NCI-H1092 treated with DMSO at 0.1 percent for 48 hours (cell line): ENCODE results near the gene NCF2.

Experiments
- DNase-seq: peaks from one replicate; lab custom pipeline; 2025; lab: John Stamatoyannopoulos, UW

NCF2 gene

GRCh38 chr1:183611021-183611420, 20.8 kb upstream of the NCF2 start:
- DNase-seq = no peak

DNA sequence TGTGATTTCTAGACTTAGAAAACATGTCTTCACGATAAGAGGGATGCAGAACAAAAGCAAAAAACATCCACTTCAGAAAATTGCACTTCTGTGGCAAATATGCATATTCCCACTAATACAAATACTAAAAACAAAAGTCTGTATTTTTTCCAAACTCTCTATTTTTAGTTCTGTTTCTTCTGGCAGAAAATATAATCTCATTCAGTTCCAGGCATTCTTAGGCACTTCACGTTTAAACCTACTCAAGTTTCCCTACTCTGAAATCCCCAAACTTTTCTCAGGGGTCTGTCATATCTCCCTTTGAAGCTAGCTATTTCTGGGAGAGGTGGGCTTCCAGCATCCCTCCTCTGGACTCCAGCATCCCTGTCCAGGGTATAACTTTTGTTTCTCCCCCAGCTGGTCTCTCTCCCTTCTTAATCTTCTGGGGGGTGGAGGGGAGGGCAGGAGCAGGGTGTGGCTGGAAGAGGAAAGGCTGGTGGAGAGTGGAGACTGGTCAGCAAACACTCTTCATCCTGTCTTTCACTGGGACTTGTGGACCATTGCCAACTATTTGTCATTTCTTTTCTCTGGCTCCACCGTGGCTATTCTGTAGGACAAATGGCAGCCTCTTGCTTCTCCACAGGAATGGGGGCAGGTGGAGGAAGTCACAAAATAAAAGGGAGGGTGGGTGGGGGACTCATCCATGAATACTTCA, 19.6 kb upstream of the NCF2 start:
- no peak for DNase-seq

DNA sequence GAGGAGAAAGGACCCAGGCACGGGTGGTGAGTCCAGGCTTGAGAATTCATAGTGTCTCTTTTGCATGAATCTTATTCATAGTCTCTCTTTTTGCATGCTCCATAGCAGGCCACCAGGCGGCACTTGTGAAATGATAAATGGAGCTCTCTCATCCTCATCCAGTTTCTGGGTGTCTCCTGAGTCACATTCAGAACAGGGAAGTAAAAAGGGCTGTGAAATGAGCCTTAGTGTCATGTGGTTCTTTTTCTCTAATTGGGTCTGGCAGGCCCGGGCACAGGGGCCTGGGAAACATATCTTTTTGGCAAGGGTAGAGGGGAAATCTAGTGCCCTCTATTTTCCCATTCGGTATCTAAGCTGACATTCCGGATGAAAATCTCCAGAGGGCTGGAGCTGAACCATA, 19.1 kb upstream of the NCF2 start:
- no peak for DNase-seq

DNA sequence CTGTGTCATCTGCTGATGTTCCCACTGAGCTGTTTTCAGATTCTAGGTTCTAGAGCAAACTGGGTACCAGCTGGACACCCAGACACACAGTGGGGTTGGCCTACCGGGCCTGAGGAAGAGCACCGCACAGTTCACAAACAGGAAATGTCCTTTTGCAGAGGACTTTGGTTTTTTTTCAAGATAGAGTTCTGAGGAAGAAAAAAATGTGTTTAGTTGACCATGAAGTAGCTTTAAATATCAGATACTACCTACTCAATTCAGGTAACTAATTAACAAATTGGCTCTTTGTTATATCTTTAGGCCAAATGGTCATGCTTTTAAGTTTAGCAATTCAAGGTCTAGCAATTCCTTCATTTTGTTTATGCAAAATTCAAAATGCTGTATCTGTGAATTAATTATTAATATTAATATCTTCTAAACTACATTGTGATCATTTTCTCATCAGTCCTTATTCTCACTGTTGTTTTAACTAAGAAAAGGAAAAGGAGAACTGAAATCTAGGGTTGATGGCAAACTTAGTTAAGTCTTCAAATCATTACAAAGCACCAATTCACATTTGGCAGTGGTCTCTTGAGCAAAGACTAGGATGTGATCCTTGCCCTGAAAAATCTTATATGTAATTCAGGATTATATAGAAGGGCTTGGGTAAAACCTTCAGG, 17.2 kb upstream of the NCF2 start:
- DNase-seq = no peak

DNA sequence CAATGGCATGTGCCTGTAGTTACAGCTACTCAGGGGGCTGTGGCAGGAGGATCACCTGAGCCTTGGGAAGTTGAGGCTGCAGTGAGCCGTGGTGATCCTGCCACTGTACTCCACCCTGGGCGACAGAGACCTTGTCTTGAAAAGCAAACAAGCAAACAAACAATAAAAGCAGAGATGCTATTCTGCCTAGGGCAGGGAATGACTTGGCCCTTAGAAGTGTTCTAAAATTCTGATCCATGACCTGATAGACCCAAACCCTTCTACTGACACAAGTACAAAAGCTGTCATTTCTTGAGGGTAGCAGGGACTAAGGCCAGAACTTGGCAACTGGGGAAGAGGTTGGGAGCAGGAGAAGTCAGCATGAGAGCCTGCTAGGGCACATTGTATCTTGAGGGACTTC, 15.6 kb upstream of the NCF2 start:
- DNase-seq = no peak

DNA sequence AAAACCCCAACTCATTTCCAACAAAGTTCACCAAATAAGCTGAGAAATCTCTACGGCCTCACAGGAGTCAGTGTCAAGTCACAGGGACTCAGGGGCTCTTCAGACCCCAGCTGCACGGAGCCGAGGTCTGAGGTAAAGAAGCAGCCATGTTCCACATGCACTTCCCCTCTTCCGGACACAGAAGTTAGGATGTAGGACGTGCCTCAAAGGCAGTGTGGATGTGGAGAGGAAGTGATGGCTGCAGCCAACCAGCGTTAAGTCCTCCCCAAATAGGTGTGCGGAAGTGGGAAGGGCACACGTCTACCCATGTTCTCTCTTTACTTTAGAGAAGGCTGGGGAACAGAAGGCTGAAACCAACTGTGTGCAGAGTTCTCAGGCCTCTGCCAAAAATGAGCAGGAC, 14.6 kb upstream of the NCF2 start:
- no peak for DNase-seq

DNA sequence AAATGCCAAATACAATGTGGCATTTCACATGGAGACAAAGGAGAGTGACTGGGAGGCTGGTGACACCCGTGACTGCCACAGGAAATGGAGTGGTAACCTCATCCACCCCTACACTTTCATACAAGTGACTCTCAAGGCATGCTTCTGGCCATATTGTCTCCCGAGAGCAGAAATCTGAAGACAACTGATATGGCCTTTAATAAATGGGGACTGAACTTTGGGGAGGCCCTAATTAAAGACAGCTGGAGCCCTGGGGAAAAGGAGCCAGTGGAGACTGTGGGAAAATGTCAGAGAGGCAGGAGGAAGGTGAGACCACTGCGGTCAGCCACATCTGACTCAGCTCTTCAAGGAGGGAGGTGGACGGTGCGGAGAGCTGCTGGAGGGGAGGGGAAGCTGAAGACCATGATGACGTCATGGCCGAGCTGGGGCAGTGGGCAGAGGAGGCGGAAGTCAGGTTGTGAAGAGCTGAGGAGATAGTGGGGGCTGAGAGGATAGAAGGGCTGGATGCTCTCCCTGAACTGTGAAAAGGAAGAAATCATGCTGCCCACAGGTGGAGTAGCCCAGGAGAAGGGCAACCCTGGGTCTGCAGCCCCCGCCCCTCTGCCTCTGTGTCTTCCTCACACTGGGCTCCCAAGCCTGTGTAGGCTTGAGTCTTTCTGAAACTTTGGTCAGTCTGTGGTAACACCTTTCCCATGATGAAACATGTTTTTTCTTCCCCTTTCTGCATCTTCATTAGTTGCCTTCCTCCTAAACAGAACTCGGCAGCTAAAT, 14.0 kb upstream of the NCF2 start:
- no peak for DNase-seq

DNA sequence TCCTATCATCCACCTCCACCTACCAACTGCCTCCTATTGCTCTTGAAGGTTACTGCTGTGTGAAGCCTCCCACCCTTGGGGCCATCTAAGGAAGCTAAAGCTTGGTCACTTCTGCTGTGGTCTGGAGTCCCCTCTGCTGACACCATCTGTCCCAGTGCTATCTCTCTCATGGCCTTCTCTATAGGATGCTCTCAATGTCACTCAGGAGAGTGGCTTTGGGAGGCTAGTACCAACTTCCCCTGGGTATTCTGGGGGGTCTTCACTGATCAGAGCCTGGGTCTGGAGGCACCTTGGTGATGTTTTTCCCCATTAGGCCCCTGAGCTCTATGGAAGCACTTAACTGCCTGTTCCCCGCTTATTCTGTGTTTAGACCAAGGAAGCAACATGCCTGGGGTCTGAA, 12.3 kb upstream of the NCF2 start:
- DNase-seq = no peak

- no peak for DNase-seq
Observed at GRCh38 chr1:183600634-183601033, 10.4 kb upstream of the NCF2 start.

- no peak for DNase-seq
Observed at GRCh38 chr1:183600136-183600535, 9.9 kb upstream of the NCF2 start.

GRCh38 chr1:183598386-183598785, 8.1 kb upstream of the NCF2 start:
- DNase-seq = no peak

GRCh38 chr1:183597656-183598347, 7.5 kb upstream of the NCF2 start:
- no peak for DNase-seq

- no peak for DNase-seq
Observed at GRCh38 chr1:183596500-183596899, 6.2 kb upstream of the NCF2 start.

DNA sequence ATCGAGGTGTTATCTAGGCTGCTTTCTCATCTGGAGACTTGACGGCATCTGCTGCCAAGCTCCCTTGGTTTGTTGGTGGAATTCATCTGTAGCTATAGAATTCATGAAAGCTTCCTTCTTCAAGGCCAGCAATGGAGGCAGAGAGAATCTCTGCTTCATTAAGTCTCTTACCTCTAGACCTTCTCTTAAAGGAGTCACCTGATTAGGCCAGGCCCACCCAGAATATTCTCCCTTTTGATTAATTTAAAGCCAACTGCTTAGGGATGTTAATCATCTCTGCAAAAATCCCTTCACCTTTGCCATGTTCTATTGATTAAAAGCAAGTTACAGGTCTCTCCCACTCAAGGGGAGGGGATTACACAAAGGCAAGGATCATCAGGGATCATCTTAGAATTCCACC, 5.3 kb upstream of the NCF2 start:
- DNase-seq = no peak

GRCh38 chr1:183593356-183593755, 3.1 kb upstream of the NCF2 start:
- no peak for DNase-seq

- no peak for DNase-seq
Observed at GRCh38 chr1:183592733-183593132, 2.5 kb upstream of the NCF2 start.

GRCh38 chr1:183589874-183590243, 400 bp downstream of the NCF2 start:
- no peak for DNase-seq

DNA sequence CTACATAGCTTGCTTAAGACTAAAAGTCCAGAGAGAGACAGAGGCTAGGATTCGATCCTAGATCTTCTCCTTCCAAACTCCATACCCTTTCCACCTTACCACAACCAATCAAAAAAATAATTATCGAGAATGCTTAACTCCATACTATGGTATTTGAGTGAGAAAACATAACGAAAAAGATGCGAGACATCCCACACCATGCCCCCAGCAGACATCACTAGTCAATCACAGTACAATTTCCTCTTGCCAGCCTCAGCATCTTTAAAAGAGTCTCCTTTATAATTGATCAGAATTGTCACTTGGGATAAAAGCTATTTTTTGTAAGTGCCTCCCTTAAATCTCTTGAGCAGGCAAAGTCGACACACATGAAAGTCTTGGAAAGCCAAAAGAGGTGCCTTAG, 875 bp downstream of the NCF2 start:
- no peak for DNase-seq

DNA sequence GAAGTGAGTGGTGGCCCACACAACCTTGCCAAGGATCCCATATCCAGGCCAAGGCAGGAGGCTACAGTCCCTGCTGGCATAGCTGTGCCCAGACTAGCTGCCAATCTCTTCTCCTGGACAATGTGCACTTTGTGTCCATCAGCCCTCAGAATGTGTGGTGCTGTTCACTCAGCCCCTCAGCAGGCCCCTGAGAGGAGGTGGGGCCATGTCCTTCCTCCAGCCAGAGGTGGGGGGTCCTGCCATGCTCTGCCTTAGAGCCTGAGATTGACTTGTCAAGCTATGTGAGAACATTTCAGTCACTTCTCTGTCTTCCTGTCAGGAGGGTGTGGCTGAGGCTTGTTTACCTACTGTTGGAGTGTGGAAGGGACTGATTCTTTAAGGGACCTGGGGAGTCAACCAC, 1.4 kb downstream of the NCF2 start:
- no peak for DNase-seq

DNA sequence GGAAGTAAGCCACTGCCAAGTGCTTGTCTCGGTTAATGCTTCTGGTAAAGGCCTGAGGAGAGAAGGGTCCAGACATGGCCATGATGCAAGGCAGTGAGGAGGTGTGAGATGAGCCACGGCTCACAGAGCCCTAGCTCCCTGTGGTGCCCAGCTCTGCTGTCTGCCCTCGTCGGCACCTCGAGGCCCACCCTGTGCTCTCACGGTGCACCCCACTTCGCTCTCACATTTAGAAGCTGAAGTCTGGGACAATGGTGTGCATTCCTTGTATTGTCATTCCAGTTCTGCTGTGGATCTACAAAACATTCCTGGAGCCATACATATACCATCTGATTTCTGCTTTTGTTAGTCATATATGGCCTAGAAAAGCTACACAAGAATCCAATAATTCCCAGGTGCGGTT, 3.3 kb downstream of the NCF2 start:
- no peak for DNase-seq

- no peak for DNase-seq
Observed at GRCh38 chr1:183586455-183586854, 3.8 kb downstream of the NCF2 start.

DNA sequence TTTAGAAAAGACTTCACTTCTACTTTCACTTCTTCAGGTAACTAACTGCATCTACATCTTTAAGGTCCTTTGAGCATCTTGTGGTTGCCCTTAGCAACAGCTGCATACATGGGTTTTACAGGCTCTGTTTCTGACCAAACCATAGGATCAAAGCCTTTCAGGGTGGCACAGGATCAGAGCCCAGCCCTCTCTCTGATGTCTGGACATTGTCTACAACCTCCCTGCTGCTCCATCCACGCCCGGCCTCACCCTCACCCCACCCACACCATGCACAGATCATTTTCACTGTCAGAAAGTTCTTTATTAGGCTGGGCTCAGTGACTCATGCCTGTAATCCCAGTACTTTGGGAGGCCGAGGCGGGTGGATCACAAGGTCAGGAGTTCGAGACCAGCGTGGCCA, 5.2 kb downstream of the NCF2 start:
- DNase-seq = no peak

- DNase-seq = no peak
Observed at GRCh38 chr1:183584147-183584546, 6.1 kb downstream of the NCF2 start.
